PFSK-1 (cell line): ENCODE data around the gene PCSK9.

ENCODE experiments used
- FOXP2 ChIP-seq: optimal IDR thresholded peaks from 2 replicates; pipeline ENCODE3; 2011; ENCODE audit warnings: borderline replicate concordance, control low read depth, inconsistent platforms; ENCODE audit not compliant: insufficient read depth; ENCODE audit errors: extremely low read length, extremely low read depth
- POLR2AphosphoS5 ChIP-seq: IDR thresholded peaks from 2 replicates; pipeline ENCODE4 v1.6.1; 2012; ENCODE audit warnings: low read depth, mild to moderate bottlenecking, control low read depth, low read length, moderate library complexity
- SIN3A ChIP-seq: IDR thresholded peaks from 2 replicates; pipeline ENCODE4 v1.6.1; 2012; ENCODE audit warnings: mild to moderate bottlenecking, low read length, moderate library complexity, borderline replicate concordance; ENCODE audit not compliant: insufficient read depth
- TAF1 ChIP-seq: IDR thresholded peaks from 2 replicates; pipeline ENCODE4 v1.6.1; 2012; ENCODE audit warnings: low read length, control low read depth, borderline replicate concordance; ENCODE audit not compliant: insufficient read depth
- TF ChIP-seq, protein P1 (sequence below), 2 experiments: IDR thresholded peaks; 2 replicates each; pipeline versions ENCODE4 v1.6.1 to v1.8.0; 2011 to 2012; ENCODE audit warnings: low read depth in 2 of 2, low read length in 2 of 2, control low read depth in 1 of 2, inconsistent platforms in 1 of 2, mild to moderate bottlenecking in 1 of 2, moderate library complexity in 1 of 2; ENCODE audit not compliant: insufficient read depth in 1 of 2

Gene PCSK9

DNA sequence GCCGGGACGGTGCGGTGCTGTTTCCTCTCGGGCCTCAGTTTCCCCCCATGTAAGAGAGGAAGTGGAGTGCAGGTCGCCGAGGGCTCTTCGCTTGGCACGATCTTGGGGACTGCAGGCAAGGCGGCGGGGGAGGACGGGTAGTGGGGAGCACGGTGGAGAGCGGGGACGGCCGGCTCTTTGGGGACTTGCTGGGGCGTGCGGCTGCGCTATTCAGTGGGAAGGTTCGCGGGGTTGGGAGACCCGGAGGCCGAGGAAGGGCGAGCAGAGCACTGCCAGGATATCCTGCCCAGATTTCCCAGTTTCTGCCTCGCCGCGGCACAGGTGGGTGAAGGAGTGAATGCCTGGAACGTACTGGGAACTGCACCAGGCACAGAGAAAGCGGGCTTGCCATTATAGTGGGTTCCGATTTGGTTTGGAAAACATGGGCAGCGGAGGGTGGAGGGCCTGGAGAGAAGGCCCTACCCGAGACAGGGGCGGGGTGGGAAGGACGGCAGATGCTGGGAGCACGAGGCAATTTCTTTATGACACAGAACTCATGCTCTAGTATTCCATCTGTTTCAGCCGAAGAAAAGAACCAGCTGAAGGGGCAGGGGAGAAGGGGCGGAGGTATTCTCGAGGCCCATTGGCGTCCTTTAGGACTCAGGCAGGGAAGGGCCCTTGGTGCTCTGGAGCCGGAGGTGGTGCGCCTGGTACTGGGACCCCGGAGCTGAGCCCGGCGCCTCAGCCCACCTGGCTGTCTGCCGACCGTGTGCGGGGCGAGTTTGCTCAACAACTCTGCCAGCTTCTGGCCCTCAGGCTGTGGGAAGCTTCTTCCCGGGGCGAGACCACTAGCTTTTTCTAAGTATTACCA lies 960 bp downstream of the PCSK9 start:
- TF ChIP-seq, protein P1, sequence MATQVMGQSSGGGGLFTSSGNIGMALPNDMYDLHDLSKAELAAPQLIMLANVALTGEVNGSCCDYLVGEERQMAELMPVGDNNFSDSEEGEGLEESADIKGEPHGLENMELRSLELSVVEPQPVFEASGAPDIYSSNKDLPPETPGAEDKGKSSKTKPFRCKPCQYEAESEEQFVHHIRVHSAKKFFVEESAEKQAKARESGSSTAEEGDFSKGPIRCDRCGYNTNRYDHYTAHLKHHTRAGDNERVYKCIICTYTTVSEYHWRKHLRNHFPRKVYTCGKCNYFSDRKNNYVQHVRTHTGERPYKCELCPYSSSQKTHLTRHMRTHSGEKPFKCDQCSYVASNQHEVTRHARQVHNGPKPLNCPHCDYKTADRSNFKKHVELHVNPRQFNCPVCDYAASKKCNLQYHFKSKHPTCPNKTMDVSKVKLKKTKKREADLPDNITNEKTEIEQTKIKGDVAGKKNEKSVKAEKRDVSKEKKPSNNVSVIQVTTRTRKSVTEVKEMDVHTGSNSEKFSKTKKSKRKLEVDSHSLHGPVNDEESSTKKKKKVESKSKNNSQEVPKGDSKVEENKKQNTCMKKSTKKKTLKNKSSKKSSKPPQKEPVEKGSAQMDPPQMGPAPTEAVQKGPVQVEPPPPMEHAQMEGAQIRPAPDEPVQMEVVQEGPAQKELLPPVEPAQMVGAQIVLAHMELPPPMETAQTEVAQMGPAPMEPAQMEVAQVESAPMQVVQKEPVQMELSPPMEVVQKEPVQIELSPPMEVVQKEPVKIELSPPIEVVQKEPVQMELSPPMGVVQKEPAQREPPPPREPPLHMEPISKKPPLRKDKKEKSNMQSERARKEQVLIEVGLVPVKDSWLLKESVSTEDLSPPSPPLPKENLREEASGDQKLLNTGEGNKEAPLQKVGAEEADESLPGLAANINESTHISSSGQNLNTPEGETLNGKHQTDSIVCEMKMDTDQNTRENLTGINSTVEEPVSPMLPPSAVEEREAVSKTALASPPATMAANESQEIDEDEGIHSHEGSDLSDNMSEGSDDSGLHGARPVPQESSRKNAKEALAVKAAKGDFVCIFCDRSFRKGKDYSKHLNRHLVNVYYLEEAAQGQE (IDR thresholded peaks at IDR 0.05; ENCODE audit: insufficient read depth in 1 of 2, low read depth in 2 of 2, low read length in 2 of 2) = no peak
- no peak for TF ChIP-seq FOXP2
- no peak for TF ChIP-seq SIN3A
- TF ChIP-seq POLR2AphosphoS5 = no peak
- TF ChIP-seq TAF1 = no peak

DNA sequence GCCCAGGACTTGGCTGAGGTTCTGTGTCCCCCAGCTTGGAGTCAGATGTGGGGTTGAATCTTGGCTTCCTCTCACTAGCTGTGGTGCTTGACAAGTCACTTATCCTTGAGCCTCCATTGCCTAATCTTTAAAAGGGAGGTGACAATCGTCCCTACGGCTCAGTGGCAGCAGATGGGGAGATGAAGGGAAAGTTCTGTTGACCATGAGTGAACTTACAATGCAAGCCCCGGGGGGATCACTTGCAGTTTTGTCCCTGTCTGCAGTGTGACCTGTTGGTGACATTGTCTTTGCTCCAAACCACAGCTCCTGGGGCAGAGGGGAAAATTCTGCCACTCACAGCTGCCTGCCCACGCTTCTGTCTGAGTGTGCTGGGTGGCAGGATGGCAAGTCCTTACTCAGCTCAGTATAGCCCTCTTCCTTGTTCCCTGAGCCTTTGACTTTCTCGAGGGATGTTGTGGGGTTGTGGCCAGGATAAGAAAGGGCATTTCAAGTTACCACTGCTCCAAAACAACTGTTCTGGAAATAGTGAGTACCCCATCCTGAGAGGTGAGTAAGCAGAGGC lies 1.7 kb downstream of the PCSK9 start:
- TF ChIP-seq POLR2AphosphoS5 (no peak), FOXP2 (no peak), SIN3A (no peak), TAF1 (no peak)
- TF ChIP-seq, protein P1 (IDR thresholded peaks at IDR 0.05; ENCODE audit: insufficient read depth in 1 of 2, low read depth in 2 of 2, low read length in 2 of 2) = no peak

DNA sequence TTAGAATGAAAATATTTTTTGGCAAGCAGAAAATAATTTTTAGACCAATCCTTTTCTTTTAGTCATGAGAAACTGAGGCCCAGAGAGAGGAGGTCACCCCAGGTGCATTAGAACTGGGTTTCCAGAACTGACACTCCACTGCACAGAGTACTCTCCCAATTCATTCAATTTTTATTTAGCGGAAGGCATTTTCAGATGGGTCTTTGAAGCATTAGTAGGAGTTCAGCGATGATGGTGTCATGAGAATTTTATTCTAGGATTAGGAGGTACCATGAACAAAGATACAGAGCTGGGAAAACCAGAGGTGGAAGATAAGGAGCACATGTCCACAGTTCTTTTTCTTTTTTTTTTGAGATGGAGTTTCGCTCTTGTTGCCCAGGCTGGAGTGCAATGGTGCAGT lies 2.3 kb downstream of the PCSK9 start:
- TF ChIP-seq, protein P1 (IDR thresholded peaks at IDR 0.05; ENCODE audit: insufficient read depth in 1 of 2, low read depth in 2 of 2, low read length in 2 of 2) = no peak
- TF ChIP-seq FOXP2 = no peak
- TF ChIP-seq SIN3A = no peak

DNA sequence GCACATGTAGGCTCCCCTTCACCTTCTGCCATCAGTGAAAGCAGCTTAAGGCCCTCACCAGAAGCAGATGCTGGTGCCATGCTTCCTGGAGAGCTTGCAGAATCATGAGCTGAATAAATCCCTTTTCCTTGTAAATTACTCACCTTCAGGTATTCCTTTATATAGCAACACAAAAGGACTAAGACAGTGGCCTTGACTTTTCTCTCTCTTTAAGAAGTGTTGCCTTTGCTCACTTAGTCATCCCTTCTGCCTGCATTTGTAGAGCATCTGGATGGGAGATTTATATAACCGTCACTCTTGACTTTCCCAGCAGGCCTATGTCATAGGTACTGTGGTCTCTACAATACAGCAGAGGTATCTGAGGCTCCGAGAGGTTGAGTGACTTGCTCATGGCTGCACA lies 3.7 kb downstream of the PCSK9 start:
- TF ChIP-seq SIN3A (no peak), FOXP2 (no peak), POLR2AphosphoS5 (no peak), TAF1 (no peak)
- TF ChIP-seq, protein P1 (IDR thresholded peaks at IDR 0.05; ENCODE audit: insufficient read depth in 1 of 2, low read depth in 2 of 2, low read length in 2 of 2) = no peak
